Heart right ventricle (tissue), 16 donors: ENCODE results near the gene GID4. TPM values are rescaled to one million over a fixed set of nuclear protein-coding genes. Genes with fewer than 3 reads are reported as not detected.

ENCODE experiments used
- ATAC-seq, 8 donors: fragments of 200-7000 bp; cut with Tn5 transposase; one replicate each; pipeline ENCODE4 v1.9.1; 2020; ENCODE audit warnings: mild to moderate bottlenecking in 8 of 8, moderate library complexity in 8 of 8, moderate number of reproducible peaks in 1 of 8
- DNase-seq, 2 donors: peaks; one replicate each; pipeline ENCODE4 v3.0.0-alpha.2; 2020
- H3K27ac ChIP-seq, 10 donors: fragments of 200-600 bp; sonication (generic) in 2 of 10; one replicate each; pipeline versions ENCODE4 v1.5.0 to v1.8.0; 2020 to 2022; ENCODE audit warnings: mild to moderate bottlenecking in 3 of 10
- H3K27me3 ChIP-seq, 7 donors: fragments of 200-600 bp; one replicate each; pipeline ENCODE4 v1.8.0; 2021 to 2022; ENCODE audit warnings: mild to moderate bottlenecking in 2 of 7
- H3K36me3 ChIP-seq, 9 donors: fragments of 200-600 bp; sonication (generic) in 1 of 9; one replicate each; pipeline versions ENCODE4 v1.5.0 to v1.8.0; 2020 to 2022; ENCODE audit warnings: mild to moderate bottlenecking in 2 of 9
- H3K4me1 ChIP-seq, 9 donors: fragments of 200-600 bp; sonication (generic) in 1 of 9; one replicate each; pipeline versions ENCODE4 v1.5.0 to v1.8.0; 2020 to 2022; ENCODE audit warnings: mild to moderate bottlenecking in 4 of 9
- H3K4me3 ChIP-seq, 10 donors: fragments of 200-600 bp; sonication (generic) in 2 of 10; one replicate each; pipeline versions ENCODE4 v1.5.0 to v1.8.0; 2020 to 2022; ENCODE audit warnings: mild to moderate bottlenecking in 7 of 10, moderate library complexity in 2 of 10
- H3K9me3 ChIP-seq, 11 donors: fragments of 200-600 bp in 10 of 11; sonication (generic) in 2 of 11; one replicate each; pipeline versions ENCODE4 v1.5.0 to v1.8.0; 2013 to 2022; ENCODE audit warnings: mild to moderate bottlenecking in 2 of 11, control low read depth in 1 of 11, moderate library complexity in 1 of 11
- WGBS, 2 donors: extraction: QIAGEN DNeasy Blood & Tissue Kit; methylation state at CpG; one replicate each; pipeline ENCODE4 v1.1.7; 2013; ENCODE audit warnings: inconsistent platforms in 1 of 2; 5-methylcytosine and 5-hydroxymethylcytosine counted together
- intact Hi-C, 10 donors: fragments of 100-400 bp; cut with DNase I; formaldehyde crosslinking; loops; one replicate each; pipeline versions ENCODE4 v1.11.1 to v1.14.2; 2022
- long read RNA-seq, 3 donors: library from polyadenylated mRNA; unstranded; transcript quantifications; one replicate each; pipeline ENCODE4 v2.0.0, GENCODE V29; 2020 to 2021
- polyA plus RNA-seq, 2 donors: library from polyadenylated mRNA; stranded (reverse); fragments of 200-250 nt; gene quantifications; one replicate each; pipeline ENCODE4 v1.2.3, GENCODE V29; 2013
- total RNA-seq, 10 donors: library from RNA; stranded (reverse); fragmentation: NEBNext Ultra II Directional in 3 of 10; extraction: Animal tissue kit (Norgen Biotek cat#: 25700) in 3 of 10; gene quantifications; one replicate each; pipeline versions ENCODE4 v1.2.1 to v1.2.4, GENCODE V29; 2021 to 2023
- TF ChIP-seq, protein P1 (sequence below), 9 donors: fragments of 200-600 bp; sonication (generic) in 2 of 9; IDR thresholded peaks; one replicate each; pipeline versions ENCODE4 v1.5.0 to v1.8.0; 2021 to 2022; ENCODE audit warnings: antibody characterized with exemption in 9 of 9, mild to moderate bottlenecking in 5 of 9, moderate library complexity in 1 of 9
- donor health status: Arrhythmogenic right ventricular cardiomyopathy.
- donor health status: ischemic (EF 13 %, LVEDD 7.1; RV severe dilation, severe dysfunction).
- donor health status: healthy with polysubstance abuse.
- donor health status: DM: no; HTN: yes; CAD: no.
- donor health status: DM: no; HTN: no; CAD: no.
- donor health status: ischemic (EF 25% LVEDD 6.9; RV normal size, moderate dysfunction).
- donor health status: ischemic (EF 25% LVEDD 5.7; RV mildly dilated, moderate dysfunction).
- donor health status: healthy.
- donor health status: DM: yes; HTN: yes; CAD: no.
- donor health status: Ischemic cardiomyopathy.
- donor health status: ischemic (EF 35%, LVEDD 5.7; RV mildly dilated, moderate dysfunction).
- donor health status: nonischemic (EF 11% LVEDD 7.7; RV severe dilation, severe dysfunction).
- donor health status: DM: yes; HTN: yes; CAD: no.
- donor health status: PGD.
- donor health status: ischemic (EF 29% LVEDD 5.4; RV normal size, mild dysfunction).
- donor health status: nonischemic (EF 23%, LVEDD 6.1; RV moderate dilation, normal function).

Gene GID4
- total RNA-seq (10 to 100 TPM; 14.6 to 23.7 (median 17.3) TPM), polyA plus RNA-seq (1 to 10 TPM; 7.0 to 9.5 TPM)
- long read RNA-seq, donor 1, full-length matches to known transcripts, result 3 of 16 reads
- long read RNA-seq, donor 1, partial matches to known transcripts, result 0 of 16 reads
- long read RNA-seq, donor 1, other reads (novel, unspliced or antisense), result 13 of 16 reads
- long read RNA-seq, donor 2, full-length matches to known transcripts, result 5 of 10 reads
- long read RNA-seq, donor 2, partial matches to known transcripts, result 0 of 10 reads
- long read RNA-seq, donor 2, other reads (novel, unspliced or antisense), result 5 of 10 reads
- long read RNA-seq, donor 3, full-length matches to known transcripts, result 6 of 23 reads
- long read RNA-seq, donor 3, partial matches to known transcripts, result 2 of 23 reads
- long read RNA-seq, donor 3, other reads (novel, unspliced or antisense), result 15 of 23 reads

DNA sequence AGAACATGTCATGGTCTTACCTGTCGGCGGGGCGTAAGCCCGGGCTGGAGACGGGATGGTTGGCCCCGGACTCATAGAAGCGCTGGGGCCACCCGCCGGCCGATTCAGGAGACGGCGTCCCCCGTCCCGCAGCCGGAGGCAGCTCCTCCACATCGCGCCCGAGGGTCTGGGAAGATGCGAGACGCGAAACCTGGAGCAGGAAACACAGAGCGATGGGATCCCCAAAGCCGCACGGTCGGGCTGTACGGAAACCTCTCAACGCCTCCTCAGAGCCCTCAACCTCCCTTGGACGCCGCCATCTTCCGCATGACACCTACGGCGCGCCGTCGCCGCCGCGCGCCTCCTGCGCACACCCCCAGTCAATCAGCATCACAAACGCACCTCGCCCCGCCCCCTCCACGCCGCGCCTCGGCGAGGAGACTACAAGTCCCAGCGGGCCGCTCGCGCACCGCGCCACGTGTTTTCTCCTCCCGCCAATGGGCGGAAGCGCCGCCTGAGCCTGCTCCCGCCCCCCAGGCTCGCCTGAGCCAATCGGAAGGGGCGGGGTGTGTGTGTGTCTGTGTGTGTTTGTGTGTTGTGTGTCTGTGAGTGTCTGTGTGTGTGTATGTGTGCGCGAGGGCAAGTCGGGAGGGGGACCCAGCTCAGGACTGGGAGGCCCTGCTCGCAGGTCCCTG is at the start of gene GID4, which contains the start of gene ATPAF2:
Gene GID4, plus strand, starts transcription at position 548 of the 674 bp plus-strand sequence. Its CDS starts 57 bp downstream, at position 605.
Gene ATPAF2, minus strand, starts transcription at position 308 of the 674 bp plus-strand sequence. Its CDS starts 155 bp downstream, at position 153.
- Histone ChIP-seq H3K27me3 (no peaks in the 10 kb centered on the region), H3K4me1 (peaks cover 9 to 60% (median 50%) of the 10 kb centered on the region in 9 donors), H3K27ac (peak within 1 kb of the TSS; percentile 12 to 89 (median 85)), H3K4me3 (peak within 1 kb of the TSS; percentile 65 to 98 (median 86)), H3K9me3 (no peaks in the 10 kb centered on the region), H3K36me3 (no peaks in the 10 kb centered on the region)
- DNase-seq, result peak; percentile 99 to 100
- TF ChIP-seq, protein P1, sequence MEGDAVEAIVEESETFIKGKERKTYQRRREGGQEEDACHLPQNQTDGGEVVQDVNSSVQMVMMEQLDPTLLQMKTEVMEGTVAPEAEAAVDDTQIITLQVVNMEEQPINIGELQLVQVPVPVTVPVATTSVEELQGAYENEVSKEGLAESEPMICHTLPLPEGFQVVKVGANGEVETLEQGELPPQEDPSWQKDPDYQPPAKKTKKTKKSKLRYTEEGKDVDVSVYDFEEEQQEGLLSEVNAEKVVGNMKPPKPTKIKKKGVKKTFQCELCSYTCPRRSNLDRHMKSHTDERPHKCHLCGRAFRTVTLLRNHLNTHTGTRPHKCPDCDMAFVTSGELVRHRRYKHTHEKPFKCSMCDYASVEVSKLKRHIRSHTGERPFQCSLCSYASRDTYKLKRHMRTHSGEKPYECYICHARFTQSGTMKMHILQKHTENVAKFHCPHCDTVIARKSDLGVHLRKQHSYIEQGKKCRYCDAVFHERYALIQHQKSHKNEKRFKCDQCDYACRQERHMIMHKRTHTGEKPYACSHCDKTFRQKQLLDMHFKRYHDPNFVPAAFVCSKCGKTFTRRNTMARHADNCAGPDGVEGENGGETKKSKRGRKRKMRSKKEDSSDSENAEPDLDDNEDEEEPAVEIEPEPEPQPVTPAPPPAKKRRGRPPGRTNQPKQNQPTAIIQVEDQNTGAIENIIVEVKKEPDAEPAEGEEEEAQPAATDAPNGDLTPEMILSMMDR (IDR thresholded peaks at IDR 0.05), result peak in 3 of 9 donors; percentile 10 to 28 (median 22)
- intact Hi-C loops, result loop anchor here in 9 of 10 donors (5.0 to 10.0 kb wide), 11 partner anchors 47 to 357 kb away; partner anchors contain the start of genes RAI1 (in 4 of the 9), DRC3 (in 3 of the 9) and TOM1L2 (in 3 of the 9)
- WGBS, 2 donors, result 0% methylated on average over 61 to 67 of the region's 67 CpGs
- ATAC-seq, result peak; percentile 96 to 99 (median 98)

DNA sequence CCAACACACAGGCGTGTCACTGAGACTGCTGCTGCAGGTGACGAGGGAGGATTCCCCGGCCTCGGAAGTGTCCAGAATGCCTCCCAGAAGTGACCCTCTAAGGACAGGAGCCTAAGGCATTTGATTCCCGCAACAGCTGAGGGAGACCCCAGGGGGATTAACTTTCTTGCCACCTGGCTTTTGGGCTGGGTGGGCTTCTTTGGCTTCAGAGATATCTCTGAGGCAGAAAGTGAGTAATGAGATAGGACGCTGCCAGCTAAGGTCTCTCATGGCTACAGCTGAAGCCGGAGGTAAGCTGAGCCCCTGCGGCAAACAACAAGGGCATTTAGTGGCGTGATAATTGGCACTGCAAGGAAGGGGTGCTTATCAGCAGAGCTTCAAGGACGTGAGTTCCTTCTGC is 49.6 kb upstream of the GID4 start:
- intact Hi-C loops, result loop anchor here in 4 of 10 donors (5.0 kb wide), 3 partner anchors 38 to 48 kb away; partner anchors contain the start of genes ATPAF2 (in 1 of the 4) and GID4 (in 1 of the 4)
- no peak overlapping the region for H3K27ac ChIP-seq
- no peak for DNase-seq
- TF ChIP-seq, protein P1 (IDR thresholded peaks at IDR 0.05), result no peak
- peaks cover 0 to 3% (median 0%) of the 10 kb centered on the region in 9 donors for H3K4me1 ChIP-seq
- WGBS, 2 donors, result 87 to 90% methylated on average over 10 of the region's 10 CpGs
- ATAC-seq, result no peak
- H3K27me3 ChIP-seq, result no peaks in the 10 kb centered on the region
- H3K9me3 ChIP-seq, result no peaks in the 10 kb centered on the region
- H3K4me3 ChIP-seq, result no peak overlapping the region
- H3K36me3 ChIP-seq, result peaks cover 0 to 3% (median 0%) of the 10 kb centered on the region in 9 donors

DNA sequence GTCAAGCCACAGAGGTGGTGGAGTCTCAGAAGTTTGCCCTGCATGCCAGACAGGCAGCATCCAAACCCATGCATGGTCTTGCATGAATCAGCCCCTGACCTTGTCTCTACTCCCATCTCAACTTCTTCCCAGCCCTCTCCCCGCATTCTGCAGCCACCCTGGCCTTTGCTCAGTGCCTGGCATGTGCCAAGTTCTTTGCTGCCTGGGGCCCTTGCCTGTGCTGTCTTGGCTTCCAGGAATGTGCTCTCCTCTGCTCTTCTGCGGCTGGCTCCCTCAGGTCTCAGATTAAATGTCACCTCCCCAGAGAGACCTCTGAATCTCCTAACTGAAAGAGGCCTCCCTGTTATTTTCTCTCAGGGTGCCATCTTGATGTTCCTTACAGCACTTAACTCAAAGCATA is 48.9 kb upstream of the GID4 start:
- H3K9me3 ChIP-seq, result no peaks in the 10 kb centered on the region
- peaks cover 0 to 5% (median 0%) of the 10 kb centered on the region in 9 donors for H3K4me1 ChIP-seq
- intact Hi-C loops, result loop anchor here in 4 of 10 donors (5.0 kb wide), 3 partner anchors 37 to 47 kb away; partner anchors contain the start of genes ATPAF2 (in 1 of the 4) and GID4 (in 1 of the 4)
- no peak overlapping the region for H3K27ac ChIP-seq
- peaks cover 0 to 3% (median 0%) of the 10 kb centered on the region in 9 donors for H3K36me3 ChIP-seq
- no peak for ATAC-seq
- DNase-seq, result no peak
- 78 to 91% methylated on average over 2 of the region's 2 CpGs for WGBS, 2 donors
- no peaks in the 10 kb centered on the region for H3K27me3 ChIP-seq
- no peak overlapping the region for H3K4me3 ChIP-seq
- TF ChIP-seq, protein P1 (IDR thresholded peaks at IDR 0.05), result no peak

DNA sequence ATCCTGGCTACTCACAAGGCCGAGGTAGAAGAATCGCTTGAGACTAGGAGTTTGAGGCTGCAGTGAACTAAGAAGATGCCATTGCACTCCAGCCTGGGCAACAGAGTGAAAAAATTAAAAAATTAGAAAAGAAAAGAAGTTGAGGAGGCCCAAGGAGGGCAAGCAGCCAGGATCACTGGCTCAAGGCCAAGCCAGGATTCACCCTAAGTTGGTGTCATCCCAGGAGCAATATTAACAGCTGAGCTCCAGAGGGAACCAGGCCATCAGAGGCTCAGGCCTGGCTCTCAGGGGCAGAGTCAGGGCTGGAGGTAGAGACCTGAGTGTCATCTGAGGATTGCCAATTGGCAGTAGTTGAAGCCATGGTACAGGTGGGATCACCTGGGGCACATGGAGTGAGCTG is 45.8 kb upstream of the GID4 start:
- no peak overlapping the region for H3K4me3 ChIP-seq
- no peaks in the 10 kb centered on the region for H3K27me3 ChIP-seq
- DNase-seq, result no peak
- WGBS, 2 donors, result 88 to 97% methylated on average over 2 of the region's 2 CpGs
- intact Hi-C loops, result loop anchor here in 4 of 10 donors (5.0 kb wide), 3 partner anchors 34 to 44 kb away; partner anchors contain the start of genes ATPAF2 (in 1 of the 4) and GID4 (in 1 of the 4)
- no peaks in the 10 kb centered on the region for H3K9me3 ChIP-seq
- ATAC-seq, result no peak
- peaks cover 0 to 9% (median 0%) of the 10 kb centered on the region in 9 donors for H3K4me1 ChIP-seq
- no peak overlapping the region for H3K27ac ChIP-seq
- TF ChIP-seq, protein P1 (IDR thresholded peaks at IDR 0.05), result no peak
- no peaks in the 10 kb centered on the region for H3K36me3 ChIP-seq
